HG03025 (cell line): ENCODE data around the gene CCL22.
"Not testable (repeated sequence)": the region's sequence is repeated elsewhere in the genome, so short reads cannot be mapped to it uniquely, and the experiment has no call there.

Experiments used
- ATAC-seq: cut with Tn5 transposase; IDR thresholded peaks from one replicate; pipeline ENCODE4 v1.9.1; 2021; ENCODE audit warnings: mild to moderate bottlenecking, moderate library complexity; ENCODE audit not compliant: unreplicated experiment, low FRiP score

Gene CCL22

GRCh38 chr16:57391300-57391699 lies 32.7 kb downstream of the CCL22 start:
- no peak for ATAC-seq

- no peak for ATAC-seq
These were observed 33.1 kb downstream of the CCL22 start for GRCh38 chr16:57391708-57392107.

GRCh38 chr16:57392694-57393093 lies 34.1 kb downstream of the CCL22 start:
- no peak for ATAC-seq

- no peak for ATAC-seq
These were observed 35.9 kb downstream of the CCL22 start for GRCh38 chr16:57394444-57394843.

GRCh38 chr16:57395026-57395425 lies 36.4 kb downstream of the CCL22 start:
- no peak for ATAC-seq

GRCh38 chr16:57396786-57397185 lies 38.2 kb downstream of the CCL22 start:
- no peak for ATAC-seq

- ATAC-seq = not testable (repeated sequence)
These were observed 38.9 kb downstream of the CCL22 start for GRCh38 chr16:57397493-57397892.

- no peak for ATAC-seq
These were observed 43.5 kb downstream of the CCL22 start for GRCh38 chr16:57401943-57402640.

GRCh38 chr16:57403965-57404817 lies 45.6 kb downstream of the CCL22 start, which contains the start of gene CCL17:
CCL17 (plus strand) TSS chr16:57404767; CDS start chr16:57413933, 9,166 bp downstream.
- no peak for ATAC-seq

- ATAC-seq = no peak
These were observed 46.5 kb downstream of the CCL22 start for GRCh38 chr16:57405097-57405496.

- ATAC-seq = no peak
These were observed 48.3 kb downstream of the CCL22 start for GRCh38 chr16:57406881-57407280.

- no peak for ATAC-seq
These were observed 49.2 kb downstream of the CCL22 start for GRCh38 chr16:57407521-57408353.

GRCh38 chr16:57409065-57409464 lies 50.5 kb downstream of the CCL22 start:
- no peak for ATAC-seq

- no peak for ATAC-seq
These were observed 51.4 kb downstream of the CCL22 start for GRCh38 chr16:57409870-57410587.

- no peak for ATAC-seq
These were observed 52.9 kb downstream of the CCL22 start for GRCh38 chr16:57411362-57411976.

- no peak for ATAC-seq
These were observed 54.0 kb downstream of the CCL22 start for GRCh38 chr16:57412584-57412983.

GRCh38 chr16:57413301-57413730 lies 54.7 kb downstream of the CCL22 start:
- ATAC-seq = peak; percentile 57

- ATAC-seq = no peak
These were observed 55.1 kb downstream of the CCL22 start for GRCh38 chr16:57413733-57414132.
